GM12878 (cell line): ENCODE measurements around the gene YPEL3. TPM values are rescaled to one million over a fixed set of nuclear protein-coding genes. Genes with fewer than 3 reads are reported as not detected.

ENCODE experiments used
- ATAC-seq: fragments of 200-7000 bp; cut with Tn5 transposase; 3 replicates; pipeline ENCODE4 v1.9.1; 2020; ENCODE audit warnings: mild to moderate bottlenecking, moderate library complexity
- BruUV-seq: library from RNA; stranded (reverse); fragments of 400-500 nt; replicated peaks from 2 replicates; lab custom pipeline; 2021; lab: Mats Ljungman, UMichigan
- CTCF ChIA-PET: fragments of 300-600 bp; sonication (Branson Sonifier 250); formaldehyde crosslinking; extraction: SDS; loops from one replicate; lab custom pipeline; 2021; ENCODE audit warnings: inconsistent platforms; lab: Yijun Ruan, JAX
- POLR2A ChIA-PET: fragments of 350-600 bp; formaldehyde crosslinking; extraction: SDS; loops from one replicate; lab custom pipeline; 2021; ENCODE audit warnings: inconsistent platforms; lab: Charles Lee
- RAD21 ChIA-PET: fragments of 300-600 bp; sonication (Branson Sonifier 250); formaldehyde crosslinking; loops from one replicate; lab custom pipeline; 2023; ENCODE audit warnings: antibody characterized with exemption; ENCODE audit not compliant: unreplicated experiment; lab: Charles Lee
- SMC1A ChIA-PET: fragments of 300-600 bp; sonication (Branson Sonifier 250); formaldehyde crosslinking; loops from one replicate; lab custom pipeline; 2023; ENCODE audit not compliant: unreplicated experiment, uncharacterized antibody; lab: Charles Lee
- DNase-seq: peaks from one replicate; pipeline ENCODE4 v3.0.0-alpha.2; 2011; ENCODE audit warnings: low read depth, low spot score
- FAIRE-seq: peaks from 3 replicates; lab custom pipeline; 2011; peaks lifted over from hg19 to GRCh38; lab: Jason Lieb, UNC
- H2AFZ ChIP-seq: 2 replicates; pipeline ENCODE4 v1.6.0; 2011; ENCODE audit warnings: low read depth, low read length, control low read depth; ENCODE audit not compliant: control insufficient read depth
- H3K27ac ChIP-seq: 2 replicates; pipeline ENCODE4 v1.5.1; 2011; ENCODE audit warnings: control low read depth; ENCODE audit not compliant: control insufficient read depth, insufficient read depth
- H3K27me3 ChIP-seq, 2 experiments: replicated peaks in 1 of 2; 2 replicates each; pipeline versions ENCODE4 v1.6.0 to v1.6.1; 2011; ENCODE audit warnings: low read length in 1 of 2; ENCODE audit not compliant: control insufficient read depth in 2 of 2, insufficient read depth in 2 of 2
- H3K36me3 ChIP-seq, 2 experiments: 2 replicates each; pipeline ENCODE4 v1.5.1; 2011; ENCODE audit warnings: low read length in 1 of 2; ENCODE audit not compliant: control insufficient read depth in 2 of 2, insufficient read depth in 2 of 2
- H3K4me1 ChIP-seq: 2 replicates; pipeline ENCODE4 v1.6.1; 2011; ENCODE audit warnings: mild to moderate bottlenecking, low read length, moderate library complexity, mixed read lengths; ENCODE audit not compliant: control insufficient read depth, insufficient read depth
- H3K4me2 ChIP-seq: 2 replicates; pipeline ENCODE4 v1.6.0; 2011; ENCODE audit warnings: control low read depth; ENCODE audit not compliant: control insufficient read depth, insufficient read depth
- H3K4me3 ChIP-seq: fragments of 200-600 bp; sonication (generic); 2 replicates; pipeline ENCODE4 v1.5.1; 2016
- H3K79me2 ChIP-seq: 2 replicates; pipeline ENCODE4 v1.6.0; 2011; ENCODE audit warnings: low read length; ENCODE audit not compliant: control insufficient read depth, insufficient read depth
- H3K9ac ChIP-seq: 2 replicates; pipeline ENCODE4 v1.8.0; 2011; ENCODE audit warnings: low read length, control low read depth, mixed read lengths; ENCODE audit not compliant: control insufficient read depth, insufficient read depth
- H3K9me3 ChIP-seq: replicated peaks from 3 replicates; pipeline ENCODE4 v1.5.1; 2011; ENCODE audit warnings: mild to moderate bottlenecking, low read length; ENCODE audit not compliant: control insufficient read depth, insufficient read depth
- H4K20me1 ChIP-seq: 2 replicates; pipeline ENCODE4 v1.6.0; 2011; ENCODE audit not compliant: control insufficient read depth, insufficient read depth
- BMI1 ChIP-seq: fragments of 450-650 bp; IDR thresholded peaks from 2 replicates; pipeline ENCODE4 v1.6.1; 2016; ENCODE audit warnings: mild to moderate bottlenecking, moderate library complexity, borderline replicate concordance
- CHD2 ChIP-seq: IDR thresholded peaks from 2 replicates; pipeline ENCODE4 v1.6.1; 2011; ENCODE audit warnings: low read depth, low read length, improper control_type of control experiment, borderline replicate concordance
- CREB1 ChIP-seq: IDR thresholded peaks from 2 replicates; pipeline ENCODE4 v1.6.1; 2012; ENCODE audit warnings: low read depth, mild to moderate bottlenecking, inconsistent platforms
- EP300 ChIP-seq, 2 experiments: fragments of 150-350 bp in 1 of 2; IDR thresholded peaks; 2 replicates each; pipeline ENCODE4 v1.6.1; 2011 to 2012; ENCODE audit warnings: low read depth in 2 of 2, low read length in 2 of 2, borderline replicate concordance in 1 of 2, improper control_type of control experiment in 1 of 2, inconsistent platforms in 1 of 2; ENCODE audit not compliant: control insufficient read depth in 1 of 2
- JUND ChIP-seq: IDR thresholded peaks from 2 replicates; pipeline ENCODE4 v1.6.1; 2012; ENCODE audit warnings: low read depth, mild to moderate bottlenecking, low read length, improper control_type of control experiment, moderate library complexity
- NFIC ChIP-seq: IDR thresholded peaks from 2 replicates; pipeline ENCODE4 v1.6.1; 2012; ENCODE audit warnings: low read depth, mild to moderate bottlenecking, inconsistent platforms, low read length, moderate library complexity
- RUNX3 ChIP-seq: IDR thresholded peaks from 2 replicates; pipeline ENCODE4 v1.6.1; 2012; ENCODE audit warnings: low read length, inconsistent platforms
- SIX5 ChIP-seq: IDR thresholded peaks from 2 replicates; pipeline ENCODE4 v1.6.1; 2011; ENCODE audit warnings: mild to moderate bottlenecking, low read depth, low read length, moderate library complexity; ENCODE audit not compliant: severe bottlenecking
- STAT1 ChIP-seq: fragments of 450-650 bp; conservative IDR thresholded peaks from 2 replicates; pipeline ENCODE4 v1.6.1; 2014; ENCODE audit warnings: antibody characterized with exemption, mild to moderate bottlenecking
- TCF3 ChIP-seq: IDR thresholded peaks from 2 replicates; pipeline ENCODE4 v1.6.1; 2012; ENCODE audit warnings: low read depth, mild to moderate bottlenecking, low read length, borderline replicate concordance; ENCODE audit not compliant: insufficient read depth
- WGBS: methylation state at CpG from one replicate; pipeline ENCODE4 v1.1.6; 2016; ENCODE audit warnings: low lambda C conversion rate; ENCODE audit not compliant: insufficient replicate concordance, insufficient coverage; ENCODE audit errors: missing lambda C conversion rate; 5-methylcytosine and 5-hydroxymethylcytosine counted together
- in situ Hi-C: fragments of 300-500 bp; cut with MboI; formaldehyde crosslinking; loops from 9 replicates; pipeline ENCODE4 v1.14.3; 2018; ENCODE audit warnings: mixed read lengths
- intact Hi-C: fragments of 100-400 bp; cut with micrococcal nuclease; formaldehyde crosslinking; loops from one replicate; pipeline ENCODE4 v1.14.2; 2022; ENCODE audit not compliant: unreplicated experiment
- polyA plus RNA-seq, 11 experiments: library from polyadenylated mRNA; depleted of rRNA in 4 of 11; unstranded in 6 of 11; stranded (reverse) in 5 of 11; fragments of >200 nt; fragmentation: Nextera tagmentation in 4 of 11; fragmentation: Illumina TruSeq in 1 of 11; extraction: Ambion mirVana in 4 of 11; extraction: Trizol in 1 of 11; gene quantifications; 1 replicate in 1 of 11; 2 replicates in 10 of 11; pipeline versions ENCODE4 v1.2.1 to v1.2.3, GENCODE V29; 2011 to 2016; ENCODE audit warnings: inconsistent platforms in 2 of 11, missing spikeins in 2 of 11, low read depth in 1 of 11
- total RNA-seq, 4 experiments: library from RNA; depleted of rRNA in 3 of 4; stranded (reverse); fragments of >200 nt in 3 of 4; fragmentation: Illumina TruSeq in 1 of 4; extraction: Trizol in 1 of 4; gene quantifications; 2 replicates each; pipeline versions ENCODE4 v1.2.1 to v1.2.3, GENCODE V29; 2013 to 2021
- TF ChIP-seq, protein P1 (sequence below): IDR thresholded peaks from 2 replicates; pipeline ENCODE4 v1.6.1; 2012; ENCODE audit warnings: low read depth, low read length, improper control_type of control experiment
- TF ChIP-seq, protein P2 (sequence below): fragments of 450-650 bp; IDR thresholded peaks from 2 replicates; pipeline ENCODE4 v1.6.1; 2018; ENCODE audit warnings: mild to moderate bottlenecking, low read depth, moderate library complexity; ENCODE audit not compliant: partially characterized antibody

The YPEL3 gene
- total and polyA plus RNA-seq, 10 of the 15 experiments (the other 5 are each of a cell fraction or from before 2014, with no cell fraction given): 1.3 to 22.0 (median 12.1) TPM

DNA sequence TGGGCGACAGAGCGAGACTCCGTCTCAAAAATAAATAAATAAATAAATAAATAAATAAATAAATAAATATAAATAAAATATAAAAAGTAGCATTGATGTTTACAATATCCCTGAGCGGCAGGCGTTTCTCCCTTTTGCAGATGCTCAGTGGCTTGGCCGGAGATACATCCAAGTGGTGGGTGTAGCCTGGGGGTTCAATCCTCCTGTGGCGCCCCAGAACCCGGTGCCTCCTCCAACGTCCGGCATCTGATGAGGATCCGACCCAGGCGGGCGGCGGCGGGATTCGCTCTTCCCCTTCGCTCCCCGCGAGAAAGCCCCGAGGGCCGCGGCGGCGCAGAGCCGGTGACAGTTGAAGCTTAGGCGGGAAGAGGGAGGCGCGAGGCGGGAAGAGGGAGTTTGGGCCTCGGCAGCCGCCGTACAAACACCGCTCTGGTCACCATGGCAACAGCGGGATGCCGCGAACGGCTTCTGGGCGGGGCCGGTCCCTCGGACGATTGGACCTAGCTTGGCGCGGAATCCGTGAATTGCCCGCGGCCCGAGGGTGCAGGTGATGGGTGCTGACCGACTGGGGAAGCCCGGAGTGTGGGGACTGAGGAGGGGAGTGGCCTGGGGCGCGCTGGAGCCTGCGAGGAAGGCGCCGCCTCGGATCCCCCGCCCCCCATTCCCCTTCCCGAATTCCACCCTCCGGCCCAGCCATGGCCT, 43.2 kb downstream of the YPEL3 start (continued):
- TF ChIP-seq EP300 (IDR thresholded peaks at IDR 0.05; ENCODE audit: borderline replicate concordance in 1 of 2, control insufficient read depth in 1 of 2, low read depth in 2 of 2, low read length in 2 of 2): peak in 1 of 2 experiments; percentile 49; a peak in 1 of 4 replicates
- TF ChIP-seq, protein P1, sequence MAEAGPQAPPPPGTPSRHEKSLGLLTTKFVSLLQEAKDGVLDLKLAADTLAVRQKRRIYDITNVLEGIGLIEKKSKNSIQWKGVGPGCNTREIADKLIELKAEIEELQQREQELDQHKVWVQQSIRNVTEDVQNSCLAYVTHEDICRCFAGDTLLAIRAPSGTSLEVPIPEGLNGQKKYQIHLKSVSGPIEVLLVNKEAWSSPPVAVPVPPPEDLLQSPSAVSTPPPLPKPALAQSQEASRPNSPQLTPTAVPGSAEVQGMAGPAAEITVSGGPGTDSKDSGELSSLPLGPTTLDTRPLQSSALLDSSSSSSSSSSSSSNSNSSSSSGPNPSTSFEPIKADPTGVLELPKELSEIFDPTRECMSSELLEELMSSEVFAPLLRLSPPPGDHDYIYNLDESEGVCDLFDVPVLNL: peak; percentile 87
- TF ChIP-seq JUND: 0 out of 2 replicates have a peak, but pooled peaks have one; percentile 7
- peak; percentile 57 for TF ChIP-seq RUNX3
- TF ChIP-seq, protein P2, sequence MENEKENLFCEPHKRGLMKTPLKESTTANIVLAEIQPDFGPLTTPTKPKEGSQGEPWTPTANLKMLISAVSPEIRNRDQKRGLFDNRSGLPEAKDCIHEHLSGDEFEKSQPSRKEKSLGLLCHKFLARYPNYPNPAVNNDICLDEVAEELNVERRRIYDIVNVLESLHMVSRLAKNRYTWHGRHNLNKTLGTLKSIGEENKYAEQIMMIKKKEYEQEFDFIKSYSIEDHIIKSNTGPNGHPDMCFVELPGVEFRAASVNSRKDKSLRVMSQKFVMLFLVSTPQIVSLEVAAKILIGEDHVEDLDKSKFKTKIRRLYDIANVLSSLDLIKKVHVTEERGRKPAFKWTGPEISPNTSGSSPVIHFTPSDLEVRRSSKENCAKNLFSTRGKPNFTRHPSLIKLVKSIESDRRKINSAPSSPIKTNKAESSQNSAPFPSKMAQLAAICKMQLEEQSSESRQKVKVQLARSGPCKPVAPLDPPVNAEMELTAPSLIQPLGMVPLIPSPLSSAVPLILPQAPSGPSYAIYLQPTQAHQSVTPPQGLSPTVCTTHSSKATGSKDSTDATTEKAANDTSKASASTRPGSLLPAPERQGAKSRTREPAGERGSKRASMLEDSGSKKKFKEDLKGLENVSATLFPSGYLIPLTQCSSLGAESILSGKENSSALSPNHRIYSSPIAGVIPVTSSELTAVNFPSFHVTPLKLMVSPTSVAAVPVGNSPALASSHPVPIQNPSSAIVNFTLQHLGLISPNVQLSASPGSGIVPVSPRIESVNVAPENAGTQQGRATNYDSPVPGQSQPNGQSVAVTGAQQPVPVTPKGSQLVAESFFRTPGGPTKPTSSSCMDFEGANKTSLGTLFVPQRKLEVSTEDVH: peak; percentile 68

GRCh38 chr16:30051518-30051917, 44.5 kb downstream of the YPEL3 start:
- POLR2A ChIA-PET: interaction anchor here (1.3 to 2.7 kb wide), 2 partner anchors 14 to 39 kb away, joined by 3 to 7 read pairs; partner anchors contain the start of gene ALDOA
- no peak for FAIRE-seq
- DNase-seq: no peak
- Histone ChIP-seq H3K36me3 (no peaks in the 10 kb centered on the region), H3K27ac (no peak overlapping the region), H3K79me2 (no peaks in the 10 kb centered on the region)
- TF ChIP-seq BMI1 (no peak), SIX5 (no peak), CREB1 (no peak), STAT1 (no peak), CHD2 (no peak), NFIC (no peak), TCF3 (no peak)
- TF ChIP-seq, all 136 proteins: peak for 0
- 97% methylated on average over 3 of the region's 3 CpGs for WGBS
- H3K9ac ChIP-seq: no peak overlapping the region
- H3K9me3 ChIP-seq: no peaks in the 10 kb centered on the region
- CTCF ChIA-PET: no interaction called here
- BruUV-seq: no TSS peak
- H3K4me3 ChIP-seq: no peak overlapping the region
- ATAC-seq: no peak
- no peaks in the 10 kb centered on the region for H3K27me3 ChIP-seq
- peaks cover 3% of the 10 kb centered on the region; the same call in 1 of the 2 replicates for H3K4me1 ChIP-seq
- 0 out of 2 replicates have a peak overlapping the region, but pooled peaks have one; percentile 13 for H3K4me2 ChIP-seq
- RAD21 ChIA-PET: interaction anchor here (0.7 kb wide), 1 partner anchor 230 kb away, joined by 5 read pairs; no protein-coding TSS in a partner anchor
- SMC1A ChIA-PET: interaction anchor here (1.4 kb wide), 1 partner anchor 41 kb away, joined by 5 read pairs; the partner anchor contains the start of gene TBX6
- intact Hi-C loops (no loop called here), in situ Hi-C loops (no loop called here)
- no peak overlapping the region for H2AFZ ChIP-seq
- H4K20me1 ChIP-seq: no peaks in the 10 kb centered on the region
